GM19455 (cell line): ENCODE data around the gene PAPSS2.

Source experiments
- ATAC-seq: cut with Tn5 transposase; IDR thresholded peaks from one replicate; pipeline ENCODE4 v1.9.1; 2021; ENCODE audit not compliant: unreplicated experiment

PAPSS2 gene

DNA sequence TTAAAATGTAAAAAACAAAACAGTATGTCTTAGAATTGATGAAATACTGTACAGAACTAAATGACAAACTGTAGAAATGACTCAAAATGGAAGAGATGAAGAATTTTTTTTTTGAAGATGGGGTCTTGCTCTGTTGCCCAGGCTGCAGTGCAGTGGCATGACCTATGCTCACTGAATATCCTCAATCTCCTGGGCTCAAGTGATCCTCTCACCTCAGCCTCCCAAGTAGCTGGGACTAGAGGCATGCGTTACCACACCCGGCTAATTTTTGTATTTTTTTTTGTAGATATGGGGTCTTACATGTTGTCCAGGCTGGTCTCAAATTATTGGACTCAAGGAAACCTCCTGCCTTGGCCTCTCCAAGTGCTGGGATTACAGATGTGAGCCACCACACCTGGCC, 121.9 kb downstream of the PAPSS2 start:
- no peak for ATAC-seq

DNA sequence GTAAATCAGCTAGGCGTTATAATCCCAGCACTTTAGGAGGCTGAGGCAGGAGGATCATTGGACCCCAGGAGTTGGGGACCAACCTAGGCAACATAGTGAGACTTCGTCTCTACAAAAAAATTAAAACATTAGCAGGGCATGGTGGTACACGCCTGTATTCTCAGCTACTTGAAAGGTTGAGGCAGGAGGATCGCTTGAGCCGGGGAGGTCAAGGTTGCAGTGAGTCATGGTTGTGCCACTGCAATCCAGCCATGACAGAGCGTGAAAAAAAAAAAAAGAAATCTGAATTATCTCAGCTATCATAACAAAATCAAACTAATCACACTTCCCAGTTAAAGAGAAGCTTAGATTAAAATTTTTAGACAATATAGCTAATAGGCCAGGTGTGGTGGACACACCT, 123.0 kb downstream of the PAPSS2 start:
- no peak for ATAC-seq

GRCh38 chr10:87786421-87786820, 126.7 kb downstream of the PAPSS2 start:
- no peak for ATAC-seq

DNA sequence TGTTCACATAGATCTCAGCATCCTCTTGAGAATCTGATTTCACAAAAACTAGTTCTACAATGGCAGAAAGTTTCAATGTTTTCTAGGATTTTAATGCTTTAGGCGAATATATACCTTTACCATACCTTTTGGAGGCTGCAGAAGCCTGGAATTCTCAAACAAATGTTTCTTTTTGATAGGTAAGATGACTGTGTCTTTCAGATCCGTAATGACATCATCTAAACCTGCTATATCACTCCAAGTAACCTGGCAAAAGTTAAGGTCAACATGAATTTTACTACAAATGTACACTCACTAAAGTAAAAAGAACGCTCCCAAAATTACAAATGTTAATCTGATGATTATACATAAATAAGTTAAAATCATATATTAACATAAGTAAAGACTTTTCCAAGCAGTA, 130.5 kb downstream of the PAPSS2 start:
- no peak for ATAC-seq

DNA sequence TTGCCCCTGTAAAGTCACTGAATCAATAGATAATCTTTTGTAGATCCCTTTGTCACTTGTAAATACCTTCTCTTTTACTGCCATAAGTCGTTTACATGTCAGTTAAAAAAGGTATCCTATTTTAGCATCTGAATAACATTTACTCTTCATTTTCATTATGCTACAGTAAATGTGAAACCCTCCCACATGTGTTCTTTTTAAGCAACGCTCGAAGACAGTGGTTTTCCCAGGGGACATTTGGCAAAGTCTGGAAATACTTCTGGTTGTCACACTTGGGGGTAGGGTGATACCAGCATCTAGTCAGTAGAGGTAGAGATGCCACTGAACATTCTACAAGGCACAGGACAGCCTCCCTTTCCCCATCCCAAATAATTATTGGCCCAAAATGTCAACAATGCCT, 134.6 kb downstream of the PAPSS2 start:
- no peak for ATAC-seq
